DOHH2 (cell line): ENCODE measurements around the gene RCOR3.

Source experiments
- H3F3A ChIP-seq: fragments of 200-600 bp; sonication (generic), shearing (Covaris generic); 2 replicates; pipeline ENCODE4 v1.6.0; 2016; ENCODE audit warnings: antibody characterized with exemption, mild to moderate bottlenecking; ENCODE audit not compliant: control insufficient read depth, insufficient read depth
- H3K27ac ChIP-seq: fragments of 200-600 bp; sonication (generic); 2 replicates; pipeline ENCODE4 v1.5.1; 2014; ENCODE audit warnings: low read depth, mild to moderate bottlenecking, low read length, moderate library complexity
- H3K27me3 ChIP-seq: fragments of 200-600 bp; sonication (generic); 2 replicates; pipeline ENCODE4 v1.6.1; 2014; ENCODE audit warnings: mild to moderate bottlenecking, low read length, mixed read lengths; ENCODE audit not compliant: control insufficient read depth
- H3K36me3 ChIP-seq: fragments of 200-600 bp; sonication (generic); 2 replicates; pipeline ENCODE4 v1.6.1; 2014; ENCODE audit warnings: mild to moderate bottlenecking, low read length, moderate library complexity, mixed read lengths; ENCODE audit not compliant: control insufficient read depth
- H3K4me1 ChIP-seq: fragments of 200-600 bp; sonication (generic); 2 replicates; pipeline ENCODE4 v1.6.1; 2014; ENCODE audit warnings: mild to moderate bottlenecking, low read length, mixed read lengths; ENCODE audit not compliant: control insufficient read depth
- H3K4me2 ChIP-seq: fragments of 200-600 bp; sonication (generic); 2 replicates; pipeline ENCODE4 v1.6.0; 2014; ENCODE audit warnings: mild to moderate bottlenecking, low read length, moderate library complexity
- H3K4me3 ChIP-seq: fragments of 200-600 bp; sonication (generic); 2 replicates; pipeline ENCODE4 v1.5.1; 2014; ENCODE audit warnings: mild to moderate bottlenecking, low read length, mixed read lengths
- H3K79me2 ChIP-seq: fragments of 200-600 bp; sonication (generic); 2 replicates; pipeline ENCODE4 v1.6.1; 2014; ENCODE audit warnings: mild to moderate bottlenecking, low read length, mixed read lengths; ENCODE audit not compliant: control insufficient read depth
- H3K9me2 ChIP-seq: fragments of 200-600 bp; sonication (generic); replicated peaks from 2 replicates; pipeline ENCODE4 v1.6.1; 2014; ENCODE audit warnings: mild to moderate bottlenecking, low read length, mixed read lengths; ENCODE audit not compliant: control insufficient read depth
- H3K9me3 ChIP-seq: fragments of 200-600 bp; sonication (generic); 2 replicates; pipeline ENCODE4 v1.6.1; 2014; ENCODE audit warnings: antibody characterized with exemption, low read length, mixed read lengths; ENCODE audit not compliant: control insufficient read depth, insufficient read depth
- H4K20me1 ChIP-seq: fragments of 200-600 bp; sonication (generic); 2 replicates; pipeline ENCODE4 v1.6.0; 2014; ENCODE audit warnings: low read depth, mild to moderate bottlenecking, antibody characterized with exemption, low read length, moderate library complexity; ENCODE audit not compliant: control insufficient read depth, insufficient read depth
- CTCF ChIP-seq: fragments of 200-600 bp; sonication (generic); IDR thresholded peaks from one replicate; pipeline ENCODE4 v1.5.1; 2014; ENCODE audit warnings: antibody characterized with exemption, mild to moderate bottlenecking, low read depth, low read length; ENCODE audit not compliant: poor library complexity, severe bottlenecking
- EZH2phosphoT487 ChIP-seq: fragments of 200-600 bp; sonication (generic); IDR thresholded peaks from 2 replicates; pipeline ENCODE4 v1.6.1; 2017; ENCODE audit warnings: borderline replicate concordance, mild to moderate bottlenecking, antibody characterized with exemption, low read length, moderate library complexity, mixed read lengths

Gene RCOR3

GRCh38 chr1:211361202-211361601, 102.0 kb downstream of the RCOR3 start:
- Histone ChIP-seq H3K4me1 (no peaks in the 10 kb centered on the region), H3K9me2 (no peaks in the 10 kb centered on the region), H3K27ac (no peak overlapping the region), H3K4me3 (no peak overlapping the region), H3K36me3 (peaks cover 64% of the 10 kb centered on the region), H3K79me2 (no peaks in the 10 kb centered on the region), H3K9me3 (no peaks in the 10 kb centered on the region), H4K20me1 (no peaks in the 10 kb centered on the region), H3K27me3 (no peaks in the 10 kb centered on the region), H3K4me2 (no peak overlapping the region), H3F3A (no peaks in the 10 kb centered on the region)
- TF ChIP-seq EZH2phosphoT487 (no peak), CTCF (no peak)
